Measurements from ENCODE around the gene CHPT1. TPM values are rescaled to one million over a fixed set of nuclear protein-coding genes. Genes with fewer than 3 reads are reported as not detected.

The CHPT1 gene
- total RNA-seq, 1 experiment from 2014 or later: 28.1 TPM

- ChIA-PET CTCF (interaction anchor here (1.6 kb wide), 1 partner anchor 19 kb away, joined by 4 read pairs; no protein-coding TSS in a partner anchor), POLR2A (interaction anchor here (0.5 kb wide), 1 partner anchor 15 kb away, joined by 3 read pairs; no protein-coding TSS in a partner anchor)
- H3K4me3 Mint-ChIP-seq (ENCODE audit: unreplicated experiment): no peak overlapping the region
- intact Hi-C loops (cut with micrococcal nuclease): no loop called here
- H3K4me1 Mint-ChIP-seq (ENCODE audit: insufficient read depth, unreplicated experiment): no peaks in the 10 kb centered on the region
- H3K27me3 Mint-ChIP-seq (ENCODE audit: insufficient read depth, unreplicated experiment): no peaks in the 10 kb centered on the region
- peaks cover 56% of the 10 kb centered on the region for H3K36me3 Mint-ChIP-seq (ENCODE audit: insufficient read depth, unreplicated experiment)
- no TSS peak for BruUV-seq (replicated peaks)
- no peaks in the 10 kb centered on the region for H3K9me3 Mint-ChIP-seq (ENCODE audit: unreplicated experiment)
- no peak overlapping the region for H3K27ac Mint-ChIP-seq (ENCODE audit: low read depth, unreplicated experiment)
- TF ChIP-seq CTCF (IDR thresholded peaks at IDR 0.05; ENCODE audit: unreplicated experiment): no peak
- DNase-seq (ENCODE audit: unreplicated experiment): no peak
These were observed 43.1 kb downstream of the CHPT1 start for GRCh38 chr12:101740566-101740965.

DNA sequence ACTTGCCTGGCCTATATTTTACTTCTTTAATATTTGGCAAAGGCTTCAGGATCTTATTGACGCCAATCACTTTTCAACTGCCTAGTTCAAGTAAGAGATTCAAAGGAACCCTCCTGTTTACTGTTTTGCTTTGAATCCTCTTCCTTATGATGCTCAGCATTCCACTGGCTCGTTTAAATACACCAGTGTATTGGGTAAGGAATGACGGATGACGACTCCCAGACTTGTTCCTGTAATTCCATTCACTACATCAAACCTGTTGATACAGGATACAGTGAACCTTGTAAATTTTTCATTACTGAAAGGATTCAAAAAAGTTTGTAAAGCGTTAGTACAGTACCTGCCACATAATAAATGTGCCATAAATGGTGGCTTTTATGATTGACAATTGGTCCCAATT, 43.5 kb downstream of the CHPT1 start:
- no peak overlapping the region for H3K27ac Mint-ChIP-seq (ENCODE audit: low read depth, unreplicated experiment)
- no TSS peak for BruUV-seq (replicated peaks)
- H3K27me3 Mint-ChIP-seq (ENCODE audit: insufficient read depth, unreplicated experiment): no peaks in the 10 kb centered on the region
- intact Hi-C loops (cut with micrococcal nuclease): no loop called here
- ChIA-PET CTCF (no interaction called here), POLR2A (interaction anchor here (0.5 kb wide), 1 partner anchor 14 kb away, joined by 3 read pairs; no protein-coding TSS in a partner anchor)
- no peak for DNase-seq (ENCODE audit: unreplicated experiment)
- no peak overlapping the region for H3K4me3 Mint-ChIP-seq (ENCODE audit: unreplicated experiment)
- no peak for TF ChIP-seq CTCF (IDR thresholded peaks at IDR 0.05; ENCODE audit: unreplicated experiment)
- no peaks in the 10 kb centered on the region for H3K4me1 Mint-ChIP-seq (ENCODE audit: insufficient read depth, unreplicated experiment)
- no peaks in the 10 kb centered on the region for H3K9me3 Mint-ChIP-seq (ENCODE audit: unreplicated experiment)
- H3K36me3 Mint-ChIP-seq (ENCODE audit: insufficient read depth, unreplicated experiment): peaks cover 60% of the 10 kb centered on the region

GRCh38 chr12:101743242-101743641, 45.8 kb downstream of the CHPT1 start:
- intact Hi-C loops (cut with micrococcal nuclease): no loop called here
- peaks cover 61% of the 10 kb centered on the region for H3K36me3 Mint-ChIP-seq (ENCODE audit: insufficient read depth, unreplicated experiment)
- no peak overlapping the region for H3K4me3 Mint-ChIP-seq (ENCODE audit: unreplicated experiment)
- DNase-seq (ENCODE audit: unreplicated experiment): no peak
- no peak overlapping the region for H3K27ac Mint-ChIP-seq (ENCODE audit: low read depth, unreplicated experiment)
- CTCF ChIA-PET: no interaction called here
- H3K4me1 Mint-ChIP-seq (ENCODE audit: insufficient read depth, unreplicated experiment): no peaks in the 10 kb centered on the region
- no peaks in the 10 kb centered on the region for H3K9me3 Mint-ChIP-seq (ENCODE audit: unreplicated experiment)
- POLR2A ChIA-PET: interaction anchor here (1.1 kb wide), 1 partner anchor 328 kb away, joined by 3 read pairs; no protein-coding TSS in a partner anchor
- BruUV-seq (replicated peaks): no TSS peak
- TF ChIP-seq CTCF (IDR thresholded peaks at IDR 0.05; ENCODE audit: unreplicated experiment): no peak
- no peaks in the 10 kb centered on the region for H3K27me3 Mint-ChIP-seq (ENCODE audit: insufficient read depth, unreplicated experiment)

GRCh38 chr12:101743724-101744472, 46.5 kb downstream of the CHPT1 start:
- DNase-seq (ENCODE audit: unreplicated experiment): no peak
- Mint-ChIP-seq H3K4me1 (ENCODE audit: insufficient read depth, unreplicated experiment) (no peaks in the 10 kb centered on the region), H3K27ac (ENCODE audit: low read depth, unreplicated experiment) (no peak overlapping the region), H3K27me3 (ENCODE audit: insufficient read depth, unreplicated experiment) (no peaks in the 10 kb centered on the region), H3K36me3 (ENCODE audit: insufficient read depth, unreplicated experiment) (peaks cover 59% of the 10 kb centered on the region), H3K4me3 (ENCODE audit: unreplicated experiment) (no peak overlapping the region), H3K9me3 (ENCODE audit: unreplicated experiment) (no peaks in the 10 kb centered on the region)
- intact Hi-C loops (cut with micrococcal nuclease): no loop called here
- TF ChIP-seq CTCF (IDR thresholded peaks at IDR 0.05; ENCODE audit: unreplicated experiment): no peak
- BruUV-seq (replicated peaks): no TSS peak
- ChIA-PET POLR2A (interaction anchor here (1.1 kb wide), 1 partner anchor 30 kb away, joined by 3 read pairs; no protein-coding TSS in a partner anchor), CTCF (no interaction called here)

All from MCF 10A (cell line).